ENCODE measurements around the gene SLC46A1. TPM values are rescaled to one million over a fixed set of nuclear protein-coding genes. Genes with fewer than 3 reads are reported as not detected.

The SLC46A1 gene
- total and polyA plus RNA-seq, 2 of the 13 experiments (the other 11 are each of a cell fraction or from before 2014, with no cell fraction given): 19.6 to 22.6 TPM

DNA sequence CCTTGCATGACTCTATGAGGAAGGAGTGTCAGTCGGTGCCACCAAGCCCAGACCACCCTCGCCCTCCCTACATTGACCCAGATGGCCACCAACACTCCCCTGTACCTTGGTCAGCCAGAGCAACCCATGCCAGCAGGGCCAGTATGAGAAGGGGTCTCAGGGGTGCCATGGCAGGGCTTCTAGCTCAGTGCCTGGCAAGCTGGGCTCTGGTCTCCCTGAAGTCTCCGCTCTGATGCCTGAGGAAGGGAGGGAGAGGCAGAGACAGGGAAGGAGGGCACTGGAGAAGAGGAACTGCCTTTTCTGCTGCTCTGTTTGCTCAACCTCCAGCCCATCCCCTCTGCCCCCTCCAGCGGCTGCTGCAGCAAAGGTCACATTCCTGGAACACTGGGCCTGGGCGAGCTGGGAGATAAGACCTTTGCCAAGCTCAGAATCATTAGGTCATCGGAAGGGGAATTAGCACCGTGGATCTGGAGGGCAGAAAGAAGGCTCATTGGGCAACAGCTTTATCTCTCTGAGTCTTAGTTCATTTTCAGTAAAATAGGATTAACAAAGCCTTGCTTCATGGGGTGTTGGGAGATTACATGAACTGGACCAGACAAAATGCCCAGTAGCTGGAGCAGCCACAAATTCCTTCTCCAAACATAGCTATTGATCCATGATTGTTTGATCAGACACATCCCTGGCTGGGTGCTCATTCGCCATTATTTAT lies 35.8 kb downstream of the SLC46A1 start, which contains the start of gene VTN:
TSS of gene VTN (minus strand) at position 273 of the 709 bp plus-strand sequence. CDS start at position 169, 104 bp downstream.
- peak within 1 kb of the TSS; percentile 96 for H3K4me2 ChIP-seq (ENCODE audit: low read depth, low read length)
- intact Hi-C loops (cut with micrococcal nuclease; ENCODE audit: unreplicated experiment) (loop anchor here (1.0 to 2.0 kb wide), 2 partner anchors 35 to 47 kb away; partner anchors contain the start of genes IFT20 and TNFAIP1), in situ Hi-C loops (cut with HindIII; ENCODE audit: extremely low pct_ligation_motif_present, low pct_unique_long_range_greater_than_20kb) (no loop called here)
- no peaks in the 10 kb centered on the region for H3K27me3 ChIP-seq (ENCODE audit: control insufficient read depth in 1 of 2, insufficient read depth in 2 of 2, low read length in 2 of 2)
- POLR2A ChIA-PET: interaction anchor here (0.7 to 8.3 kb wide), 20 partner anchors 9 to 350 kb away, joined by 3 to 183 read pairs (median 6); partner anchors contain the start of genes IFT20, POLDIP2, RPL23A and SLC46A1
- FAIRE-seq (peak; percentile 99), ATAC-seq (peak; percentile 78), DNase-seq (ENCODE audit: low spot score) (peak; percentile 98)
- peak within 1 kb of the TSS; percentile 74 for H3K9ac ChIP-seq (ENCODE audit: insufficient read depth, low read depth, low read length)
- no peak within 1 kb of the TSS for H2AFZ ChIP-seq (ENCODE audit: low read length)
- peaks cover 52% of the 10 kb centered on the region for H3K4me1 ChIP-seq (ENCODE audit: insufficient read depth, low read length)
- H3K9me3 ChIP-seq (ENCODE audit: low read length): no peaks in the 10 kb centered on the region
- 3% methylated on average over 8 of the region's 8 CpGs for WGBS (ENCODE audit: low lambda C conversion rate)
- H4K20me1 ChIP-seq (ENCODE audit: insufficient read depth, low read length): no peaks in the 10 kb centered on the region
- no TSS peak for BruUV-seq (replicated peaks)
- H3K79me2 ChIP-seq (ENCODE audit: insufficient read depth, low read length): peaks cover 7% of the 10 kb centered on the region
- H3K4me3 ChIP-seq (replicated peaks in 1 of 3; ENCODE audit: insufficient read depth in 1 of 3, low read depth in 2 of 3, low read length in 3 of 3): peak within 1 kb of the TSS; percentile 49 to 77 (median 51)
- no peaks in the 10 kb centered on the region; a peak in 1 of 5 replicates for H3K36me3 ChIP-seq (replicated peaks in 1 of 2; ENCODE audit: control insufficient read depth in 1 of 2, insufficient read depth in 2 of 2, low read length in 2 of 2)
- peak within 1 kb of the TSS; percentile 92 for H3K27ac ChIP-seq (ENCODE audit: extremely low read length, insufficient read depth, low read length)
- CTCF ChIA-PET (ENCODE audit: low intra/inter-chr PET ratio, low total read pairs): no interaction called here
- peak; percentile 98 for TF ChIP-seq TEAD3 (CRISPR knock-in tag; optimal IDR thresholded peaks at IDR 0.05; ENCODE audit: borderline replicate concordance)
- TF ChIP-seq ZNF34 (CRISPR knock-in tag; IDR thresholded peaks at IDR 0.05; ENCODE audit: borderline replicate concordance): no peak
- TF ChIP-seq ZNF557 (CRISPR knock-in tag; IDR thresholded peaks at IDR 0.05): no peak
- TF ChIP-seq PITX1 (CRISPR knock-in tag; IDR thresholded peaks at IDR 0.05): peak; percentile 99
- TF ChIP-seq, protein P1, sequence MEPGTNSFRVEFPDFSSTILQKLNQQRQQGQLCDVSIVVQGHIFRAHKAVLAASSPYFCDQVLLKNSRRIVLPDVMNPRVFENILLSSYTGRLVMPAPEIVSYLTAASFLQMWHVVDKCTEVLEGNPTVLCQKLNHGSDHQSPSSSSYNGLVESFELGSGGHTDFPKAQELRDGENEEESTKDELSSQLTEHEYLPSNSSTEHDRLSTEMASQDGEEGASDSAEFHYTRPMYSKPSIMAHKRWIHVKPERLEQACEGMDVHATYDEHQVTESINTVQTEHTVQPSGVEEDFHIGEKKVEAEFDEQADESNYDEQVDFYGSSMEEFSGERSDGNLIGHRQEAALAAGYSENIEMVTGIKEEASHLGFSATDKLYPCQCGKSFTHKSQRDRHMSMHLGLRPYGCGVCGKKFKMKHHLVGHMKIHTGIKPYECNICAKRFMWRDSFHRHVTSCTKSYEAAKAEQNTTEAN (CRISPR knock-in tag; conservative IDR thresholded peaks at IDR 0.05): 0 out of 2 replicates have a peak, but pooled peaks have one; percentile 6
- no peak for TF ChIP-seq THYN1 (CRISPR knock-in tag; IDR thresholded peaks at IDR 0.05; ENCODE audit: borderline replicate concordance, low read depth)
- TF ChIP-seq, protein P2, sequence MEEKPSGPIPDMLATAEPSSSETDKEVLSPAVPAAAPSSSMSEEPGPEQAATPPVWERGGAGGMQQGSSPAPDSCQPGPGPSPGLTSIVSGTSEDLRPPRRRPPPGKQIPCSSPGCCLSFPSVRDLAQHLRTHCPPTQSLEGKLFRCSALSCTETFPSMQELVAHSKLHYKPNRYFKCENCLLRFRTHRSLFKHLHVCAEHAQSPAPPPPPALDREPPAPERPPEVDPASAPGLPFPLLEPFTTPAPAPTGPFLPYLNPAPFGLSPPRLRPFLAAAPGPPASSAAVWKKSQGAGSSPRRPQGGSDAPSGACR (CRISPR knock-in tag; IDR thresholded peaks at IDR 0.05): 0 out of 2 replicates have a peak, but pooled peaks have one; percentile 28
- TF ChIP-seq ELF4 (CRISPR knock-in tag; IDR thresholded peaks at IDR 0.05; ENCODE audit: borderline replicate concordance): 0 out of 2 replicates have a peak, but pooled peaks have one; percentile 37
- TF ChIP-seq SMAD3 (CRISPR knock-in tag; IDR thresholded peaks at IDR 0.05): peak; percentile 85
- TF ChIP-seq, protein P3, sequence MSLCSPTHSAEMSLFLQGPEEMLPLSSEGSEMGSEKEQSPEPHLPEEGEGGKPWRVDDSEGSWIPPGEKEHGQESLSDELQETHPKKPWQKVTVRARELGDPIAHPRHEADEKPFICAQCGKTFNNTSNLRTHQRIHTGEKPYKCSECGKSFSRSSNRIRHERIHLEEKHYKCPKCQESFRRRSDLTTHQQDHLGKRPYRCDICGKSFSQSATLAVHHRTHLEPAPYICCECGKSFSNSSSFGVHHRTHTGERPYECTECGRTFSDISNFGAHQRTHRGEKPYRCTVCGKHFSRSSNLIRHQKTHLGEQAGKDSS (CRISPR knock-in tag; IDR thresholded peaks at IDR 0.05; ENCODE audit: borderline replicate concordance, low read depth): peak; percentile 81; the same call in 1 of the 2 replicates
- TF ChIP-seq, protein P4, sequence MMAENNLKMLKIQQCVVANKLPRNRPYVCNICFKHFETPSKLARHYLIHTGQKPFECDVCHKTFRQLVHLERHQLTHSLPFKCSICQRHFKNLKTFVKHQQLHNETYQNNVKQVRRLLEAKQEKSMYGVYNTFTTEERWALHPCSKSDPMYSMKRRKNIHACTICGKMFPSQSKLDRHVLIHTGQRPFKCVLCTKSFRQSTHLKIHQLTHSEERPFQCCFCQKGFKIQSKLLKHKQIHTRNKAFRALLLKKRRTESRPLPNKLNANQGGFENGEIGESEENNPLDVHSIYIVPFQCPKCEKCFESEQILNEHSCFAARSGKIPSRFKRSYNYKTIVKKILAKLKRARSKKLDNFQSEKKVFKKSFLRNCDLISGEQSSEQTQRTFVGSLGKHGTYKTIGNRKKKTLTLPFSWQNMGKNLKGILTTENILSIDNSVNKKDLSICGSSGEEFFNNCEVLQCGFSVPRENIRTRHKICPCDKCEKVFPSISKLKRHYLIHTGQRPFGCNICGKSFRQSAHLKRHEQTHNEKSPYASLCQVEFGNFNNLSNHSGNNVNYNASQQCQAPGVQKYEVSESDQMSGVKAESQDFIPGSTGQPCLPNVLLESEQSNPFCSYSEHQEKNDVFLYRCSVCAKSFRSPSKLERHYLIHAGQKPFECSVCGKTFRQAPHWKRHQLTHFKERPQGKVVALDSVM (CRISPR knock-in tag; IDR thresholded peaks at IDR 0.05): peak; percentile 61
- TF ChIP-seq ERF (CRISPR knock-in tag; IDR thresholded peaks at IDR 0.05): peak; percentile 75; the same call in 1 of the 2 replicates
- peak; percentile 96 for TF ChIP-seq RARA (CRISPR knock-in tag; IDR thresholded peaks at IDR 0.05)
- peak; percentile 54; the same call in 1 of the 2 replicates for TF ChIP-seq ZNF713 (CRISPR knock-in tag; IDR thresholded peaks at IDR 0.05)
- TF ChIP-seq, protein P5, sequence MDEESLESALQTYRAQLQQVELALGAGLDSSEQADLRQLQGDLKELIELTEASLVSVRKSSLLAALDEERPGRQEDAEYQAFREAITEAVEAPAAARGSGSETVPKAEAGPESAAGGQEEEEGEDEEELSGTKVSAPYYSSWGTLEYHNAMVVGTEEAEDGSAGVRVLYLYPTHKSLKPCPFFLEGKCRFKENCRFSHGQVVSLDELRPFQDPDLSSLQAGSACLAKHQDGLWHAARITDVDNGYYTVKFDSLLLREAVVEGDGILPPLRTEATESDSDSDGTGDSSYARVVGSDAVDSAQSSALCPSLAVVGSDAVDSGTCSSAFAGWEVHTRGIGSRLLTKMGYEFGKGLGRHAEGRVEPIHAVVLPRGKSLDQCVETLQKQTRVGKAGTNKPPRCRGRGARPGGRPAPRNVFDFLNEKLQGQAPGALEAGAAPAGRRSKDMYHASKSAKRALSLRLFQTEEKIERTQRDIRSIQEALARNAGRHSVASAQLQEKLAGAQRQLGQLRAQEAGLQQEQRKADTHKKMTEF (CRISPR knock-in tag; IDR thresholded peaks at IDR 0.05): peak; percentile 92
- TF ChIP-seq RBM22 (optimal IDR thresholded peaks at IDR 0.05; ENCODE audit: low read length): peak; percentile 64
- peak; percentile 50; the same call in 1 of the 2 replicates for TF ChIP-seq ZIK1 (CRISPR knock-in tag; IDR thresholded peaks at IDR 0.05; ENCODE audit: borderline replicate concordance, low read depth)
